ENCODE results near the gene CDH23. TPM values are rescaled to one million over a fixed set of nuclear protein-coding genes. Genes with fewer than 3 reads are reported as not detected.
A peak's percentile ranks its signal among the peaks of the same experiment; 100 is the strongest.

Gene CDH23
- total and polyA plus RNA-seq, 9 of the 15 experiments (the other 6 are each of a cell fraction or from before 2014, with no cell fraction given), result 0.18 to 1.2 (median 0.47) TPM

DNA sequence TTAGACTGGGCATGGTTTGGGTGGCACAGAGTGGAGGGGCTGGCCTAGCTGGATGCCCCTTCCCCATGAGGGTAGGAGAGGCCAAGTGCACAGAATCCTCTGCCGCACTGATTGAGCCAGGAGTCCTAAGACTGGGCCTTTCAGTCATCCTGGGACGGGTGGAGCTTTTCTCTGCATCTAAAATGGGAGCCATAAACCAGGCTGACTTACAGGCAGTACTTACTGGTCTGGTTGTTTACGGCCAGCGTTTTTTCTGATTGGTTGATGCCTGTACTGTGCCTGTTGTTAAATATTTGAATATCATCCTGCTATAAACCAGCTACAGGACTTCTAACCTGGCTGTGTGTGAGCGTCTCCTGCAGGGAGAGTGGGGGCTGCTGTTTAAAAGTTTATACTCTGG, 107.8 kb downstream of the CDH23 start:
- in situ Hi-C loops (cut with MboI), result no loop called here
- ATAC-seq (no peak), FAIRE-seq (no peak), DNase-seq (ENCODE audit: extremely low read depth in 1 of 4, low spot score in 3 of 4) (no peak)
- WGBS (ENCODE audit: insufficient coverage, low coverage, missing lambda C conversion rate), result 2% methylated on average over 5 of the region's 5 CpGs
- intact Hi-C loops (cut with micrococcal nuclease), result no loop called here
- no peak overlapping the region; a peak in 1 of 4 replicates for H3K9ac ChIP-seq (ENCODE audit: insufficient read depth in 1 of 2, low read depth in 2 of 2, low read length in 2 of 2)
- H3K4me1 ChIP-seq (replicated peaks in 1 of 2; ENCODE audit: control insufficient read depth in 2 of 2, insufficient read depth in 2 of 2, low read length in 2 of 2), result no peaks in the 10 kb centered on the region; a peak in 1 of 5 replicates
- no peak overlapping the region for H3K4me3 ChIP-seq
- BruUV-seq (replicated peaks), result no TSS peak
- peaks cover 41 to 61% of the 10 kb centered on the region in 2 experiments for H3K27me3 ChIP-seq (ENCODE audit: control insufficient read depth in 2 of 2, insufficient read depth in 2 of 2, low read length in 2 of 2)
- ChIA-PET CTCF (ENCODE audit: low intra/inter-chr PET ratio) (no interaction called here), POLR2A (no interaction called here)
- TF ChIP-seq SETDB1 (IDR thresholded peaks at IDR 0.05; ENCODE audit: low read length), result no peak
- no peak overlapping the region for H3K4me2 ChIP-seq (ENCODE audit: insufficient read depth, low read length)
- H3K36me3 ChIP-seq (ENCODE audit: control insufficient read depth, insufficient read depth, low read length), result no peaks in the 10 kb centered on the region
- H2AFZ ChIP-seq (ENCODE audit: low read depth, low read length), result no peak overlapping the region
- no peaks in the 10 kb centered on the region for H3K79me2 ChIP-seq (ENCODE audit: control insufficient read depth, insufficient read depth, low read length)
- H3K9me1 ChIP-seq (ENCODE audit: control insufficient read depth, insufficient read depth, low read length), result no peaks in the 10 kb centered on the region
- H4K20me1 ChIP-seq (replicated peaks; ENCODE audit: control insufficient read depth, insufficient read depth, low read length), result 0 out of 2 replicates have a peak, but pooled peaks cover 3% of the 10 kb centered on the region
- 0 out of 2 replicates have a peak, but pooled peaks cover 3% of the 10 kb centered on the region for H3K9me3 ChIP-seq (replicated peaks; ENCODE audit: control insufficient read depth, insufficient read depth, low read depth, low read length)
- no peak overlapping the region for H3K27ac ChIP-seq (ENCODE audit: extremely low read depth, low read depth, low read length)

DNA sequence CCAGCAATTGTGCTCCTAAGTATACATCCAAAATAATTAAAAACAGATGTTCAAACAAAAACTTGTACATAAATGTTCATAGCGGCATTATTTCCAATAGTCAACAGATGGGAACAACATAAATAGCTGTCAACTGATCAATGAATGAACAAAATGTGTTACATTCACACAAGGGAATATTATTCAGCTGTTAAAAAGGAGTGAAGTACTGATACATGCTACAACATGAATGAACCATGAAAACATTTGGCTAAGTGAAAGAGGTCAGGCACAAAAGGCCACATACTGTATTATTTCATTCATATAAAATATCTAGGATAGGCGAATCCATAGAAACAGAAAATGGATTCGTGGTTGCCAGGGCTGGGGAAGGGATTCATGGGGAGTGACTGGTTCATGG, 109.1 kb downstream of the CDH23 start:
- intact Hi-C loops (cut with micrococcal nuclease) (no loop called here), in situ Hi-C loops (cut with MboI) (no loop called here)
- no peak for TF ChIP-seq SMC3 (conservative IDR thresholded peaks at IDR 0.05; ENCODE audit: insufficient read depth, low read depth, low read length)
- TF ChIP-seq ZNF146 (CRISPR knock-in tag; IDR thresholded peaks at IDR 0.05; ENCODE audit: unreplicated experiment), result peak; percentile 88
- BruUV-seq (replicated peaks), result no TSS peak
- H3K9me3 ChIP-seq (replicated peaks; ENCODE audit: control insufficient read depth, insufficient read depth, low read depth, low read length), result 0 out of 2 replicates have a peak, but pooled peaks cover 3% of the 10 kb centered on the region
- H3K9me1 ChIP-seq (ENCODE audit: control insufficient read depth, insufficient read depth, low read length), result no peaks in the 10 kb centered on the region
- DNase-seq (ENCODE audit: extremely low read depth in 1 of 4, low spot score in 3 of 4) (no peak), FAIRE-seq (no peak), ATAC-seq (no peak)
- H3K27ac ChIP-seq (ENCODE audit: extremely low read depth, low read depth, low read length), result no peak overlapping the region
- 0% methylated on average over 3 of the region's 3 CpGs for WGBS (ENCODE audit: insufficient coverage, low coverage, missing lambda C conversion rate)
- H3K4me1 ChIP-seq (replicated peaks in 1 of 2; ENCODE audit: control insufficient read depth in 2 of 2, insufficient read depth in 2 of 2, low read length in 2 of 2), result no peaks in the 10 kb centered on the region; a peak in 1 of 5 replicates
- CTCF ChIA-PET (ENCODE audit: low intra/inter-chr PET ratio), result no interaction called here
- H3K4me2 ChIP-seq (ENCODE audit: insufficient read depth, low read length), result no peak overlapping the region
- H2AFZ ChIP-seq (ENCODE audit: low read depth, low read length), result no peak overlapping the region
- no peaks in the 10 kb centered on the region for H3K36me3 ChIP-seq (ENCODE audit: control insufficient read depth, insufficient read depth, low read length)
- peaks cover 43 to 69% of the 10 kb centered on the region in 2 experiments for H3K27me3 ChIP-seq (ENCODE audit: control insufficient read depth in 2 of 2, insufficient read depth in 2 of 2, low read length in 2 of 2)
- H4K20me1 ChIP-seq (replicated peaks; ENCODE audit: control insufficient read depth, insufficient read depth, low read length), result 0 out of 2 replicates have a peak, but pooled peaks cover 3% of the 10 kb centered on the region
- no peak overlapping the region for H3K9ac ChIP-seq (ENCODE audit: insufficient read depth in 1 of 2, low read depth in 2 of 2, low read length in 2 of 2)
- POLR2A ChIA-PET, result interaction anchor here (0.6 kb wide), 1 partner anchor 89 kb away, joined by 3 read pairs; no protein-coding TSS in a partner anchor
- H3K79me2 ChIP-seq (ENCODE audit: control insufficient read depth, insufficient read depth, low read length), result no peaks in the 10 kb centered on the region
- H3K4me3 ChIP-seq, result no peak overlapping the region
